Superior temporal gyrus (tissue), 1 donor: ENCODE results near the gene ARHGEF26.

Source experiments
- DNase-seq: peaks from one replicate; pipeline ENCODE4 v3.0.0-alpha.2; 2016; ENCODE audit errors: extremely low spot score

Gene ARHGEF26

GRCh38 chr3:154254527-154254926 lies 133.3 kb downstream of the ARHGEF26 start:
- DNase-seq: no peak

GRCh38 chr3:154273381-154273780 lies 152.2 kb downstream of the ARHGEF26 start:
- DNase-seq: no peak

GRCh38 chr3:154274348-154274747 lies 153.2 kb downstream of the ARHGEF26 start:
- no peak for DNase-seq

- no peak for DNase-seq
Measured at GRCh38 chr3:154275292-154275691, 154.1 kb downstream of the ARHGEF26 start.

- no peak for DNase-seq
Measured at GRCh38 chr3:154275965-154276364, 154.8 kb downstream of the ARHGEF26 start.

- DNase-seq: no peak
Measured at GRCh38 chr3:154280161-154280560, 159.0 kb downstream of the ARHGEF26 start.

GRCh38 chr3:154285221-154285620 lies 164.0 kb downstream of the ARHGEF26 start:
- DNase-seq: no peak

- no peak for DNase-seq
Measured at GRCh38 chr3:154290187-154290586, 169.0 kb downstream of the ARHGEF26 start.

- no peak for DNase-seq
Measured at GRCh38 chr3:154294016-154294415, 172.8 kb downstream of the ARHGEF26 start.

- DNase-seq: no peak
Measured at GRCh38 chr3:154301561-154301960, 180.4 kb downstream of the ARHGEF26 start.

GRCh38 chr3:154304116-154304786 lies 183.1 kb downstream of the ARHGEF26 start:
- DNase-seq: no peak

GRCh38 chr3:154304936-154305335 lies 183.7 kb downstream of the ARHGEF26 start:
- no peak for DNase-seq

GRCh38 chr3:154307363-154307762 lies 186.2 kb downstream of the ARHGEF26 start:
- no peak for DNase-seq
